22Rv1 (cell line): Measurements from ENCODE around the gene LMTK3.

Source experiments
- CTCF ChIP-seq: fragments of 450-650 bp; IDR thresholded peaks from 2 replicates; pipeline ENCODE4 v1.5.1; 2017; ENCODE audit warnings: mild to moderate bottlenecking
- ZFX ChIP-seq: fragments of 450-650 bp; IDR thresholded peaks from 2 replicates; pipeline ENCODE4 v1.6.1; 2017; ENCODE audit warnings: antibody characterized with exemption, borderline replicate concordance

DNA sequence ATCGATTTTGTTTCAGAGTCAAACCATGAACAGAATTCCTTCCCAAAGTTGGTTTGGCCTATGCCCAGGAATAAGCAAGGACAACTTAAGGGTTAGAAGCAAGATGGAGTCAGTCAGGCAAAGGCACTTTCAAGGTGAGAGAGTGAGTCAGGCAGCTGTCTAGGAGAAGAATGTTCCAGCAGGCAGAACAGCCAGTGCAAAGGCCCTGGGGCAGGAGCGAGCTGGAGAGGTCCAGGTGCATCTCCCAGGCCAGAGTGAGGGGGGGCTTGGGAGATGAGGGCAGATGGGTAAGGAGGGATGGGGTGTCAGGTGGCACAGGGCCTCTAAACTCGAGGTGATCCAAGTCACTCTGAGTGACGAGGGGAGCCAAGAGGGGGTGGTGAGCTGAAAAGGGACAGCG lies 75.0 kb downstream of the LMTK3 start:
- TF ChIP-seq CTCF: no peak
- TF ChIP-seq ZFX: no peak
